ENCODE data around the gene SFI1. TPM values are rescaled to one million over a fixed set of nuclear protein-coding genes. Genes with fewer than 3 reads are reported as not detected.

The SFI1 gene
- polyA plus RNA-seq, 6 donors from 2014 or later = 3.3 to 21.1 (median 8.7) TPM

DNA sequence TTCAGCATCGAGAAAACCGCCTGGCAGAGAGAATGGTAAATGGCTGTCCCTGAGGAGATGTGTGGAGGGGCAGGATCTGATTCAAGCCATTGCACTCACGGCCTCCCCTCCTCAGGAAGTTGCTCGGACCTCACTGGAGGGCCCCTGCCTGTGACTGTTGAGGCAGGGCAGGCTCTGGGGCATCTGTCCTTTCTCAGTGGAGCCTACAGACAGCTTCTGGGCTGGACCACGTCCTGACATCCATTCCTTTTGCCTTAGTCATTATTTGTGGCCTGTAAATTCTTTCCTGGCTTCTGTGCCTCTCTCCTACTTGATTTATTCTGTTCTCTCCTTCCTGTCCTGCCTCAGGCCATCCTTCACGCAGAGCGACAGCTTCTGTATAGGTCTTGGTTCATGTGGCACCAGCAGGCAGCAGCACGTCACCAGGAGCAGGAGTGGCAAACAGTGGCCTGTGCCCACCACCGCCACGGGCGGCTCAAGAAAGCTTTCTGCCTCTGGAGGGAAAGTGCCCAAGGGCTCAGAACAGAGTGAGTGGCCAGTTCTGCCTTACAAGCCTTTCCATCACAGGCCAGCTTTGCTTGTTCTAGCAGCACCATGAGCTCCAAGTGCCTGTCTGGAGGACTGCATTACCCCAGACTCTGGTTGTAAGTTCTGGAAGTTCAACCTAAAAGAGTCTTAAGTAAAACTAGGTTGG is 106.1 kb downstream of the SFI1 start:
- Mint-ChIP-seq H3K9me3 (no peaks in the 10 kb centered on the region), H3K36me3 (no peaks in the 10 kb centered on the region), H3K4me1 (peaks cover 0 to 6% (median 0%) of the 10 kb centered on the region in 3 donors), H3K27ac (peak overlapping the region in 2 of 6 donors; percentile 42 to 55), H3K27me3 (no peaks in the 10 kb centered on the region), H3K4me3 (peak overlapping the region in 1 of 8 donors; percentile 33)
- ATAC-seq (ENCODE audit: low read depth in 2 of 2) = no peak
- no peak for DNase-seq

DNA sequence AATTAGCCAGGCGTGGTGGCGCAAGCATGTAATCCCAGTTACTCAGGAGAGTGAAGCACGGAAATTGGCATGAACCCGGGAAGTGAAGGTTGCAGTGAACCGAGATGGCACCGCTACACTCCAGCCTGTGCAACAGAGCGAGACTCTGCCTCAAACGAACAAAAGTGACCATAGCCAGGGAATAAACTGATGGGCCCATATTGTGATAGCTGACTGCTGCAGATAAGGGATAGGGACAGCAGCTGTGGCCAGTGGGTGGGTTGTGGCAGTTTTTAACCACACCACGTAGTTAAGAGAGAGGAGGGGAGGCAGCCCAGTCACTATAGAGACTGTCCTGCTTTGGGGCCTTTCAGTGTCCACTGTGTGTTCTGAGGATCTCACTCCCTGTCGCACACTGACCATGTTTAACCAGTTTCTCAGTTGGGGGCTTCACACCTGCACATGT is 106.8 kb downstream of the SFI1 start:
- no peaks in the 10 kb centered on the region for H3K9me3 Mint-ChIP-seq
- no peak for ATAC-seq (ENCODE audit: low read depth in 2 of 2)
- H3K4me1 Mint-ChIP-seq = peaks cover 0 to 6% (median 0%) of the 10 kb centered on the region in 3 donors
- H3K27me3 Mint-ChIP-seq = no peaks in the 10 kb centered on the region
- H3K36me3 Mint-ChIP-seq = no peaks in the 10 kb centered on the region
- H3K27ac Mint-ChIP-seq = peak overlapping the region in 2 of 6 donors; percentile 11 to 67
- no peak overlapping the region for H3K4me3 Mint-ChIP-seq
- DNase-seq = no peak

- peak overlapping the region in 2 of 6 donors; percentile 40 to 67 for H3K27ac Mint-ChIP-seq
- H3K4me3 Mint-ChIP-seq = no peak overlapping the region
- no peak for DNase-seq
- H3K27me3 Mint-ChIP-seq = no peaks in the 10 kb centered on the region
- ATAC-seq (ENCODE audit: low read depth in 2 of 2) = no peak
- no peaks in the 10 kb centered on the region for H3K36me3 Mint-ChIP-seq
- peaks cover 0 to 6% (median 0%) of the 10 kb centered on the region in 3 donors for H3K4me1 Mint-ChIP-seq
- no peaks in the 10 kb centered on the region for H3K9me3 Mint-ChIP-seq
Observed at GRCh38 chr22:31603574-31603973, 107.2 kb downstream of the SFI1 start.

DNA sequence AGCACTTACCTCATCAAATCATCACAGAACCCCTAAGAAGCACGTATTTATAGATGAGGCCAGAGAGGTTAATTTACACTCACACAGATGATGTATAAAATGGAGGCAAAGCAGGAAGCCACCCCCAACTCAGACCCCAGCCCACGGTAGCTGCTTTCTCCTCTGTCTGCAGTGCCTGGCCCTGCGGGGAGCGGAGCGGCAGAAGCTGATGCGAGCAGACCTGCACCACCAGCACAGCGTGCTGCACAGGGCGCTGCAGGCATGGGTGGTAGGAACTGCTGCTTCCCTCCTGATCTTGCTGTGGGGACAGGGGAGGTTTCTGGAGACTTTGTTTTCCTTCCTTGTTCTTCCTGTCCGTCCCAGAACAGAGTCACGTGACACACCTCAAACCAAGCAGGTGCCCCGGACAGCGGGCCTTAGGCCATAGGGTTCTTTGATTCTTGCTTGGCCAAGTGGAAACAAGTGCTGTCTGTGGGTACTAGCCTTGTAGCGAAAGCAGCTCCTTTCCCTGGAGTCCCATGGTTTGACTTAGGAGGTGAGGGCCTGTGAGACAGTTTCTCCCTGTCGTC is 107.9 kb downstream of the SFI1 start:
- ATAC-seq (ENCODE audit: low read depth in 2 of 2) (no peak), DNase-seq (no peak)
- Mint-ChIP-seq H3K9me3 (no peaks in the 10 kb centered on the region), H3K27ac (peak overlapping the region in 2 of 6 donors; percentile 24 to 40), H3K4me3 (no peak overlapping the region), H3K4me1 (peaks cover 0 to 6% (median 0%) of the 10 kb centered on the region in 3 donors), H3K36me3 (no peaks in the 10 kb centered on the region), H3K27me3 (no peaks in the 10 kb centered on the region)

GRCh38 chr22:31604746-31605705 is 108.7 kb downstream of the SFI1 start:
- DNase-seq (no peak), ATAC-seq (ENCODE audit: low read depth in 2 of 2) (no peak)
- Mint-ChIP-seq H3K27ac (peak overlapping the region in 1 of 6 donors; percentile 22), H3K4me1 (peaks cover 0 to 6% (median 0%) of the 10 kb centered on the region in 3 donors), H3K4me3 (no peak overlapping the region), H3K27me3 (no peaks in the 10 kb centered on the region), H3K36me3 (no peaks in the 10 kb centered on the region), H3K9me3 (no peaks in the 10 kb centered on the region)

DNA sequence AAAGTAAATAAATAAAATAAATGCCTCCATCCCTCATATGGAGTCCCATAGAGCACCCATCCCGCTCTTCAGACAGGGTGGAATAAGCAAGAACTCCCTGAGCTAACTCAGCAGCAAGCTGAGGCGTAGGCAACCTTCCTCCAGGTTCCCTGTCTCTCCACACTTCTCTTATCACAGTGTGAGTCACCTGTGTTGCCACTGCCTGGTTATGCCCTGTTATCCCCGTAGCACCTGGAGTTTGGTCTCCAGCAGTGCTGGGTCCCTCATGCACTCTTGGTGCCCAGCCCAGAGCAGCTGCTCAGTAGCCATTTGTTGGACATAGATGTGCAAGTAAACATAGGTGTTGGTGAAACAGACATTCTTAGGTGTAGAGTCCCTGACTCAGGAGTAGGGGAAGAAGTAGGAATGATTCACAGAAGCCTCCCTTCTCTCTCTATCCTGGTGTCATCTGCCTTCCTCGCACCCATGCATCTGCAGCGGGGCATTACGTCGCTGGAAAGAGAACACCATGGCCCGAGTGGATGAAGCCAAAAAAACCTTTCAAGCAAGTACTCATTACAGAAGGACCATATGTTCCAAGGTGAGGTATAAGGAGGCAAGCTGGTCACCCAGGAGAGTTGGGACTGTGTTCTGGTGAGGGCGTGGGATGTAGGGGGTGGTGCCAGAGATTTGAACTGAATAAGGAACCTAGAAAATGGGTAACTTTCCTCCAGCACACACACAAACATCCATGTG is 109.7 kb downstream of the SFI1 start:
- no peaks in the 10 kb centered on the region for H3K36me3 Mint-ChIP-seq
- DNase-seq (no peak), ATAC-seq (ENCODE audit: low read depth in 2 of 2) (no peak)
- peak overlapping the region in 2 of 6 donors; percentile 7 to 57 for H3K27ac Mint-ChIP-seq
- H3K9me3 Mint-ChIP-seq = no peaks in the 10 kb centered on the region
- peak overlapping the region in 1 of 8 donors; percentile 52 for H3K4me3 Mint-ChIP-seq
- H3K4me1 Mint-ChIP-seq = no peaks in the 10 kb centered on the region
- H3K27me3 Mint-ChIP-seq = no peaks in the 10 kb centered on the region

DNA sequence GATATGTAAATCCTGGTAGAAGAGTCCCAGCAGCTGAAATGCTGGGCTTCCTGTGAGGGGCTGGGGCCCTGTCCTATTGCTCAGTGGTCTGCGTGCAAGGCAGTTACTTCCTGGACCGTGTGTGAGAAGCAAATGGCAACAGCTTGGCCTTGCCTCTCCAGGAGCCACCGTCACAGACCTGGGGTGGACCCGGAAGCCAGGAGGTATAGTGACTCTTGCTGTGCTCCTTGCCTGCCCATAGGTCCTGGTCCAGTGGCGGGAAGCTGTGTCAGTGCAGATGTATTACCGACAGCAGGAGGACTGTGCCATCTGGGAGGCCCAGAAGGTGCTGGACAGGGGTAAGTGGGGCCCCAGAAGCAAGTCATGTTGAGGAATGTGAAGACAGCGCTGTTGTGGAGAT is 111.4 kb downstream of the SFI1 start:
- Mint-ChIP-seq H3K4me3 (no peak overlapping the region), H3K4me1 (no peaks in the 10 kb centered on the region), H3K27ac (no peak overlapping the region), H3K36me3 (peaks cover 4 to 7% of the 10 kb centered on the region in 2 donors), H3K9me3 (no peaks in the 10 kb centered on the region), H3K27me3 (no peaks in the 10 kb centered on the region)
- DNase-seq (no peak), ATAC-seq (ENCODE audit: low read depth in 2 of 2) (no peak)

DNA sequence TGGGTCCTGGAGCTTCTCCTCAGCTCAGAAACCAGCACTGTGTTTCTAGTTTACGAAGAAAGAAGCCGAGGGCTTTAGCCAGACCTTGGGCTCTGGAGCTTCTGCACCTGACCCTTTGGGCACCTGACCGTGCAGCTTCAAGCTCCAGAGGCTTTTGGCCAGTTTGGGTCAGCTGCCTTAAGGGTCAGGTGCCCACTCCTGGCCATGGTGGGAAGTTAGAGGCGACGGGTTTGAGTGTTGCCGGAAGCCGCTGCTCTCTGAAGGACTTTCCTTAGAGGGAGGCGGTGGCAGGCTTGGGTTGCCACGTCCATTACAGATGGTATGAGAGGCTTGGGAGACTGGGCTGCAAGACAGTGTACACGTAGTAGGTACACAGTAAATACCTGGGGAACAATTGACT is 113.4 kb downstream of the SFI1 start:
- Mint-ChIP-seq H3K27me3 (no peaks in the 10 kb centered on the region), H3K4me1 (peaks cover 6 to 10% (median 7%) of the 10 kb centered on the region in 3 donors), H3K36me3 (peaks cover 4 to 7% of the 10 kb centered on the region in 2 donors), H3K27ac (peak overlapping the region in 1 of 6 donors; percentile 24), H3K9me3 (no peaks in the 10 kb centered on the region), H3K4me3 (peak overlapping the region in 1 of 8 donors; percentile 35)
- no peak for DNase-seq
- no peak for ATAC-seq (ENCODE audit: low read depth in 2 of 2)

GRCh38 chr22:31610611-31611010 is 114.3 kb downstream of the SFI1 start:
- no peaks in the 10 kb centered on the region for H3K9me3 Mint-ChIP-seq
- no peak overlapping the region for H3K4me3 Mint-ChIP-seq
- peaks cover 13 to 18% (median 13%) of the 10 kb centered on the region in 3 donors for H3K4me1 Mint-ChIP-seq
- DNase-seq (no peak), ATAC-seq (ENCODE audit: low read depth in 2 of 2) (no peak)
- H3K36me3 Mint-ChIP-seq = peaks cover 4 to 7% of the 10 kb centered on the region in 2 donors
- H3K27ac Mint-ChIP-seq = no peak overlapping the region
- no peaks in the 10 kb centered on the region for H3K27me3 Mint-ChIP-seq

GRCh38 chr22:31611061-31611760 is 114.9 kb downstream of the SFI1 start:
- no peak for DNase-seq
- H3K4me3 Mint-ChIP-seq = peak overlapping the region in 1 of 8 donors; percentile 17
- H3K27me3 Mint-ChIP-seq = no peaks in the 10 kb centered on the region

GRCh38 chr22:31612891-31613285 is 116.6 kb downstream of the SFI1 start:
- no peaks in the 10 kb centered on the region for H3K9me3 Mint-ChIP-seq
- peaks cover 4 to 7% of the 10 kb centered on the region in 2 donors for H3K36me3 Mint-ChIP-seq
- DNase-seq = no peak
- peak overlapping the region in 2 of 6 donors; percentile 34 to 78 for H3K27ac Mint-ChIP-seq
- H3K4me1 Mint-ChIP-seq = peaks cover 20 to 39% (median 26%) of the 10 kb centered on the region in 3 donors
- no peak overlapping the region for H3K4me3 Mint-ChIP-seq
- H3K27me3 Mint-ChIP-seq = no peaks in the 10 kb centered on the region
- no peak for ATAC-seq (ENCODE audit: low read depth in 2 of 2)

More at GRCh38 chr22:31611061-31611760, 114.9 kb downstream of the SFI1 start:
- Mint-ChIP-seq H3K27ac (no peak overlapping the region), H3K4me1 (peaks cover 19 to 24% (median 19%) of the 10 kb centered on the region in 3 donors), H3K9me3 (no peaks in the 10 kb centered on the region), H3K36me3 (peaks cover 4 to 7% of the 10 kb centered on the region in 2 donors)
- ATAC-seq (ENCODE audit: low read depth in 2 of 2) = no peak

DNA sequence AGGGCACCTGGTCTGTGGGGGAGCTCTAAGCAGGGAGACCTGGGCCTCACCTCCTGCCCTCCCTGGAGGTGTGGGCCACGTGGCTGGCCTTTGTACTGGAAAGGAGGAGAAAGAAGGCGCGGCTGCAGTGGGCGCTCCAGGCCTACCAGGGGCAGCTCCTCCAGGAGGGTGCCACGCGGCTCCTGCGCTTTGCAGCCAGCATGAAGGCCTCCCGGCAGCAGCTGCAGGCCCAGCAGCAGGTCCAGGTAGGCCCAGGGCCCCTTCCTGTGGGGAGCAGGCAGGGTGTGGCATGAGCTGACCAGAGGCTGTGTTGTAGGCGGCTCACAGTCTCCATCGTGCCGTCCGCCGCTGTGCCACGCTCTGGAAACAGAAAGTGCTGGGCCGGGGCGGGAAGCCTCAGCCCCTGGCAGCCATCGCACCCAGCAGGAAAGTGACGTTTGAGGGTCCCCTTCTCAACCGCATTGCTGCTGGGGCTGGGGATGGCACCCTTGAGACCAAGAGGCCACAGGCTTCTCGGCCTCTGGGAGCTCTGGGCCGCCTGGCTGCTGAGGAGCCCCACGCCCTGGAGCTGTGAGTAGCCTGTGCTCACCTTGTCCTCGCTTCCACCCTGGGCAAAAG is 117.1 kb downstream of the SFI1 start:
- DNase-seq (no peak), ATAC-seq (ENCODE audit: low read depth in 2 of 2) (no peak)
- Mint-ChIP-seq H3K27me3 (no peaks in the 10 kb centered on the region), H3K9me3 (no peaks in the 10 kb centered on the region), H3K4me3 (no peak overlapping the region), H3K4me1 (peaks cover 20 to 39% (median 26%) of the 10 kb centered on the region in 3 donors), H3K27ac (no peak overlapping the region), H3K36me3 (peaks cover 4 to 7% of the 10 kb centered on the region in 2 donors)
